ENCODE results near the gene WNT16.

WNT16 gene

GRCh38 chr7:121300685-121301420 is 27.9 kb upstream of the WNT16 start:
- no peak for TF ChIP-seq EZH2phosphoT487 (IDR thresholded peaks at IDR 0.05; ENCODE audit: borderline replicate concordance, low read length)
- no peak for TF ChIP-seq CTCF (IDR thresholded peaks at IDR 0.05; ENCODE audit: low read depth, low read length, poor library complexity, severe bottlenecking)
- H3K4me1 ChIP-seq (ENCODE audit: control insufficient read depth, low read length), result no peaks in the 10 kb centered on the region
- no peaks in the 10 kb centered on the region for H3K27me3 ChIP-seq (ENCODE audit: control insufficient read depth, low read length)
- no peaks in the 10 kb centered on the region for H3K9me2 ChIP-seq (replicated peaks; ENCODE audit: control insufficient read depth, low read length)
- H3K79me2 ChIP-seq (ENCODE audit: control insufficient read depth, low read length), result no peaks in the 10 kb centered on the region
- no peaks in the 10 kb centered on the region for H4K20me1 ChIP-seq (ENCODE audit: control insufficient read depth, insufficient read depth, low read depth, low read length)
- H3K36me3 ChIP-seq (ENCODE audit: control insufficient read depth, low read length), result no peaks in the 10 kb centered on the region
- H3K9me3 ChIP-seq (ENCODE audit: control insufficient read depth, insufficient read depth, low read length), result no peaks in the 10 kb centered on the region
- H3F3A ChIP-seq (ENCODE audit: control insufficient read depth, insufficient read depth), result no peaks in the 10 kb centered on the region
- no peak overlapping the region for H3K27ac ChIP-seq (ENCODE audit: low read depth, low read length)
- H3K4me3 ChIP-seq (ENCODE audit: low read length), result no peak overlapping the region
- no peak overlapping the region for H3K4me2 ChIP-seq (ENCODE audit: low read length)

GRCh38 chr7:121301446-121302213 is 27.2 kb upstream of the WNT16 start:
- no peak for TF ChIP-seq CTCF (IDR thresholded peaks at IDR 0.05; ENCODE audit: low read depth, low read length, poor library complexity, severe bottlenecking)
- no peak for TF ChIP-seq EZH2phosphoT487 (IDR thresholded peaks at IDR 0.05; ENCODE audit: borderline replicate concordance, low read length)
- Histone ChIP-seq H3K9me2 (replicated peaks; ENCODE audit: control insufficient read depth, low read length) (no peaks in the 10 kb centered on the region), H3K4me2 (ENCODE audit: low read length) (no peak overlapping the region), H3K9me3 (ENCODE audit: control insufficient read depth, insufficient read depth, low read length) (no peaks in the 10 kb centered on the region), H3K79me2 (ENCODE audit: control insufficient read depth, low read length) (no peaks in the 10 kb centered on the region), H3K27me3 (ENCODE audit: control insufficient read depth, low read length) (no peaks in the 10 kb centered on the region), H3K36me3 (ENCODE audit: control insufficient read depth, low read length) (no peaks in the 10 kb centered on the region), H3K27ac (ENCODE audit: low read depth, low read length) (no peak overlapping the region), H3K4me3 (ENCODE audit: low read length) (no peak overlapping the region), H3K4me1 (ENCODE audit: control insufficient read depth, low read length) (no peaks in the 10 kb centered on the region), H3F3A (ENCODE audit: control insufficient read depth, insufficient read depth) (no peaks in the 10 kb centered on the region), H4K20me1 (ENCODE audit: control insufficient read depth, insufficient read depth, low read depth, low read length) (no peaks in the 10 kb centered on the region)

- Histone ChIP-seq H3K27ac (ENCODE audit: low read depth, low read length) (no peak overlapping the region), H3K4me2 (ENCODE audit: low read length) (no peak overlapping the region)
- TF ChIP-seq CTCF (IDR thresholded peaks at IDR 0.05; ENCODE audit: low read depth, low read length, poor library complexity, severe bottlenecking) (no peak), EZH2phosphoT487 (IDR thresholded peaks at IDR 0.05; ENCODE audit: borderline replicate concordance, low read length) (no peak)
Measured at GRCh38 chr7:121302214-121302745, 26.5 kb upstream of the WNT16 start.

More at GRCh38 chr7:121302214-121302745, 26.5 kb upstream of the WNT16 start:
- Histone ChIP-seq H3F3A (ENCODE audit: control insufficient read depth, insufficient read depth) (no peaks in the 10 kb centered on the region), H3K9me2 (replicated peaks; ENCODE audit: control insufficient read depth, low read length) (no peaks in the 10 kb centered on the region), H4K20me1 (ENCODE audit: control insufficient read depth, insufficient read depth, low read depth, low read length) (no peaks in the 10 kb centered on the region), H3K27me3 (ENCODE audit: control insufficient read depth, low read length) (no peaks in the 10 kb centered on the region), H3K4me1 (ENCODE audit: control insufficient read depth, low read length) (no peaks in the 10 kb centered on the region), H3K36me3 (ENCODE audit: control insufficient read depth, low read length) (no peaks in the 10 kb centered on the region), H3K79me2 (ENCODE audit: control insufficient read depth, low read length) (no peaks in the 10 kb centered on the region), H3K4me3 (ENCODE audit: low read length) (no peak overlapping the region), H3K9me3 (ENCODE audit: control insufficient read depth, insufficient read depth, low read length) (no peaks in the 10 kb centered on the region)
